GM12878 (cell line): ENCODE results near the gene TIMP4. TPM values are rescaled to one million over a fixed set of nuclear protein-coding genes. Genes with fewer than 3 reads are reported as not detected.

ENCODE experiments used
- ATAC-seq: fragments of 200-7000 bp; cut with Tn5 transposase; 3 replicates; pipeline ENCODE4 v1.9.1; 2020; ENCODE audit warnings: mild to moderate bottlenecking, moderate library complexity
- BruUV-seq: library from RNA; stranded (reverse); fragments of 400-500 nt; replicated peaks from 2 replicates; lab custom pipeline; 2021; lab: Mats Ljungman, UMichigan
- CTCF ChIA-PET: fragments of 300-600 bp; sonication (Branson Sonifier 250); formaldehyde crosslinking; extraction: SDS; loops from one replicate; lab custom pipeline; 2021; ENCODE audit warnings: inconsistent platforms; lab: Yijun Ruan, JAX
- POLR2A ChIA-PET: fragments of 350-600 bp; formaldehyde crosslinking; extraction: SDS; loops from one replicate; lab custom pipeline; 2021; ENCODE audit warnings: inconsistent platforms; lab: Charles Lee
- RAD21 ChIA-PET: fragments of 300-600 bp; sonication (Branson Sonifier 250); formaldehyde crosslinking; loops from one replicate; lab custom pipeline; 2023; ENCODE audit warnings: antibody characterized with exemption; ENCODE audit not compliant: unreplicated experiment; lab: Charles Lee
- SMC1A ChIA-PET: fragments of 300-600 bp; sonication (Branson Sonifier 250); formaldehyde crosslinking; loops from one replicate; lab custom pipeline; 2023; ENCODE audit not compliant: unreplicated experiment, uncharacterized antibody; lab: Charles Lee
- DNase-seq: peaks from one replicate; pipeline ENCODE4 v3.0.0-alpha.2; 2011; ENCODE audit warnings: low read depth, low spot score
- FAIRE-seq: peaks from 3 replicates; lab custom pipeline; 2011; peaks lifted over from hg19 to GRCh38; lab: Jason Lieb, UNC
- H2AFZ ChIP-seq: 2 replicates; pipeline ENCODE4 v1.6.0; 2011; ENCODE audit warnings: low read depth, low read length, control low read depth; ENCODE audit not compliant: control insufficient read depth
- H3K27ac ChIP-seq: 2 replicates; pipeline ENCODE4 v1.5.1; 2011; ENCODE audit warnings: control low read depth; ENCODE audit not compliant: control insufficient read depth, insufficient read depth
- H3K27me3 ChIP-seq, 2 experiments: replicated peaks in 1 of 2; 2 replicates each; pipeline versions ENCODE4 v1.6.0 to v1.6.1; 2011; ENCODE audit warnings: low read length in 1 of 2; ENCODE audit not compliant: control insufficient read depth in 2 of 2, insufficient read depth in 2 of 2
- H3K36me3 ChIP-seq, 2 experiments: 2 replicates each; pipeline ENCODE4 v1.5.1; 2011; ENCODE audit warnings: low read length in 1 of 2; ENCODE audit not compliant: control insufficient read depth in 2 of 2, insufficient read depth in 2 of 2
- H3K4me1 ChIP-seq: 2 replicates; pipeline ENCODE4 v1.6.1; 2011; ENCODE audit warnings: mild to moderate bottlenecking, low read length, moderate library complexity, mixed read lengths; ENCODE audit not compliant: control insufficient read depth, insufficient read depth
- H3K4me2 ChIP-seq: 2 replicates; pipeline ENCODE4 v1.6.0; 2011; ENCODE audit warnings: control low read depth; ENCODE audit not compliant: control insufficient read depth, insufficient read depth
- H3K4me3 ChIP-seq: fragments of 200-600 bp; sonication (generic); 2 replicates; pipeline ENCODE4 v1.5.1; 2016
- H3K79me2 ChIP-seq: 2 replicates; pipeline ENCODE4 v1.6.0; 2011; ENCODE audit warnings: low read length; ENCODE audit not compliant: control insufficient read depth, insufficient read depth
- H3K9ac ChIP-seq: 2 replicates; pipeline ENCODE4 v1.8.0; 2011; ENCODE audit warnings: low read length, control low read depth, mixed read lengths; ENCODE audit not compliant: control insufficient read depth, insufficient read depth
- H3K9me3 ChIP-seq: replicated peaks from 3 replicates; pipeline ENCODE4 v1.5.1; 2011; ENCODE audit warnings: mild to moderate bottlenecking, low read length; ENCODE audit not compliant: control insufficient read depth, insufficient read depth
- H4K20me1 ChIP-seq: 2 replicates; pipeline ENCODE4 v1.6.0; 2011; ENCODE audit not compliant: control insufficient read depth, insufficient read depth
- E4F1 ChIP-seq: fragments of 450-650 bp; IDR thresholded peaks from 2 replicates; pipeline ENCODE4 v1.6.1; 2018; ENCODE audit warnings: borderline replicate concordance, mild to moderate bottlenecking; ENCODE audit not compliant: partially characterized antibody
- ETV6 ChIP-seq, 2 experiments: fragments of 450-650 bp in 1 of 2; IDR thresholded peaks in 1 of 2; conservative IDR thresholded peaks in 1 of 2; 2 replicates each; pipeline ENCODE4 v1.6.1; 2014; ENCODE audit warnings: antibody characterized with exemption in 1 of 2, borderline replicate concordance in 1 of 2, low read depth in 1 of 2, mild to moderate bottlenecking in 1 of 2, moderate library complexity in 1 of 2
- NR2C1 ChIP-seq: fragments of 450-650 bp; IDR thresholded peaks from 2 replicates; pipeline ENCODE4 v1.6.1; 2017; ENCODE audit warnings: antibody characterized with exemption, mild to moderate bottlenecking, moderate library complexity
- WRNIP1 ChIP-seq: IDR thresholded peaks from 2 replicates; pipeline ENCODE4 v1.6.1; 2011; ENCODE audit warnings: low read depth, low read length, improper control_type of control experiment, borderline replicate concordance
- YY1 ChIP-seq: IDR thresholded peaks from 2 replicates; pipeline ENCODE4 v1.6.1; 2011; ENCODE audit warnings: low read depth, mild to moderate bottlenecking, low read length
- WGBS: methylation state at CpG from one replicate; pipeline ENCODE4 v1.1.6; 2016; ENCODE audit warnings: low lambda C conversion rate; ENCODE audit not compliant: insufficient replicate concordance, insufficient coverage; ENCODE audit errors: missing lambda C conversion rate; 5-methylcytosine and 5-hydroxymethylcytosine counted together
- in situ Hi-C: fragments of 300-500 bp; cut with MboI; formaldehyde crosslinking; loops from 9 replicates; pipeline ENCODE4 v1.14.3; 2018; ENCODE audit warnings: mixed read lengths
- intact Hi-C: fragments of 100-400 bp; cut with micrococcal nuclease; formaldehyde crosslinking; loops from one replicate; pipeline ENCODE4 v1.14.2; 2022; ENCODE audit not compliant: unreplicated experiment
- polyA plus RNA-seq, 11 experiments: library from polyadenylated mRNA; depleted of rRNA in 4 of 11; unstranded in 6 of 11; stranded (reverse) in 5 of 11; fragments of >200 nt; fragmentation: Nextera tagmentation in 4 of 11; fragmentation: Illumina TruSeq in 1 of 11; extraction: Ambion mirVana in 4 of 11; extraction: Trizol in 1 of 11; gene quantifications; 1 replicate in 1 of 11; 2 replicates in 10 of 11; pipeline versions ENCODE4 v1.2.1 to v1.2.3, GENCODE V29; 2011 to 2016; ENCODE audit warnings: inconsistent platforms in 2 of 11, missing spikeins in 2 of 11, low read depth in 1 of 11
- total RNA-seq, 4 experiments: library from RNA; depleted of rRNA in 3 of 4; stranded (reverse); fragments of >200 nt in 3 of 4; fragmentation: Illumina TruSeq in 1 of 4; extraction: Trizol in 1 of 4; gene quantifications; 2 replicates each; pipeline versions ENCODE4 v1.2.1 to v1.2.3, GENCODE V29; 2013 to 2021
- TF ChIP-seq, protein P1 (sequence below): fragments of 450-650 bp; IDR thresholded peaks from 2 replicates; pipeline ENCODE4 v1.6.1; 2017; ENCODE audit warnings: mild to moderate bottlenecking, moderate library complexity

Gene TIMP4
- total and polyA plus RNA-seq, 10 of the 15 experiments (the other 5 are each of a cell fraction or from before 2014, with no cell fraction given): 0.07 TPM; not detected in 9

DNA sequence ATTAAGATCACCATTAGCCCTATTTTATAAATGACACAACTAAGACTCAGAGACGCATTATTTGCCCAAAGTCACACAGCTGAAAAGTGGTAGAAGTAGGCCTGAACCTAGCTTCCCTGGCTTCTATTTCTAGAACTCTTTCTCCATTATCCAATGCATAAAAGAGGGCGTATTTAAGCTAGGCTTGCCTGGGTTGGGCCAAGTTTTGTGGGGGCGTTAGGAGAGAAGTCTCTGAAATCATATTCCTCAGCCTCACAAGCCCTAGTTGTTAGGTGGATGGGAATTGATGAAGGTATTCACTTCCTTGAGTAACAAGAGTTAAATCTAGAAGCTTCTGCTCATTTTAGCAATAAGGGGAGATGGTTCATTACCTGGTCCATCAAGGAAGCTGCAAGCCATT, 22.3 kb downstream of the TIMP4 start:
- TF ChIP-seq YY1 (no peak), ETV6 (conservative IDR thresholded peaks at IDR 0.05 in 1 of 2, IDR thresholded peaks at IDR 0.05 in 1 of 2; ENCODE audit: borderline replicate concordance in 1 of 2, low read depth in 1 of 2) (no peak), NR2C1 (no peak), WRNIP1 (no peak), E4F1 (no peak)
- TF ChIP-seq, protein P1, sequence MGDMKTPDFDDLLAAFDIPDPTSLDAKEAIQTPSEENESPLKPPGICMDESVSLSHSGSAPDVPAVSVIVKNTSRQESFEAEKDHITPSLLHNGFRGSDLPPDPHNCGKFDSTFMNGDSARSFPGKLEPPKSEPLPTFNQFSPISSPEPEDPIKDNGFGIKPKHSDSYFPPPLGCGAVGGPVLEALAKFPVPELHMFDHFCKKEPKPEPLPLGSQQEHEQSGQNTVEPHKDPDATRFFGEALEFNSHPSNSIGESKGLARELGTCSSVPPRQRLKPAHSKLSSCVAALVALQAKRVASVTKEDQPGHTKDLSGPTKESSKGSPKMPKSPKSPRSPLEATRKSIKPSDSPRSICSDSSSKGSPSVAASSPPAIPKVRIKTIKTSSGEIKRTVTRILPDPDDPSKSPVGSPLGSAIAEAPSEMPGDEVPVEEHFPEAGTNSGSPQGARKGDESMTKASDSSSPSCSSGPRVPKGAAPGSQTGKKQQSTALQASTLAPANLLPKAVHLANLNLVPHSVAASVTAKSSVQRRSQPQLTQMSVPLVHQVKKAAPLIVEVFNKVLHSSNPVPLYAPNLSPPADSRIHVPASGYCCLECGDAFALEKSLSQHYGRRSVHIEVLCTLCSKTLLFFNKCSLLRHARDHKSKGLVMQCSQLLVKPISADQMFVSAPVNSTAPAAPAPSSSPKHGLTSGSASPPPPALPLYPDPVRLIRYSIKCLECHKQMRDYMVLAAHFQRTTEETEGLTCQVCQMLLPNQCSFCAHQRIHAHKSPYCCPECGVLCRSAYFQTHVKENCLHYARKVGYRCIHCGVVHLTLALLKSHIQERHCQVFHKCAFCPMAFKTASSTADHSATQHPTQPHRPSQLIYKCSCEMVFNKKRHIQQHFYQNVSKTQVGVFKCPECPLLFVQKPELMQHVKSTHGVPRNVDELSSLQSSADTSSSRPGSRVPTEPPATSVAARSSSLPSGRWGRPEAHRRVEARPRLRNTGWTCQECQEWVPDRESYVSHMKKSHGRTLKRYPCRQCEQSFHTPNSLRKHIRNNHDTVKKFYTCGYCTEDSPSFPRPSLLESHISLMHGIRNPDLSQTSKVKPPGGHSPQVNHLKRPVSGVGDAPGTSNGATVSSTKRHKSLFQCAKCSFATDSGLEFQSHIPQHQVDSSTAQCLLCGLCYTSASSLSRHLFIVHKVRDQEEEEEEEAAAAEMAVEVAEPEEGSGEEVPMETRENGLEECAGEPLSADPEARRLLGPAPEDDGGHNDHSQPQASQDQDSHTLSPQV: no peak
- TF ChIP-seq, all 136 proteins: peak for 0
- no peaks in the 10 kb centered on the region for H3K79me2 ChIP-seq
- no peak overlapping the region for H3K27ac ChIP-seq
- SMC1A ChIA-PET: interaction anchor here (0.8 to 10.7 kb wide), 12 partner anchors 24 to 348 kb away, joined by 3 to 187 read pairs (median 8); partner anchors contain the start of gene TSEN2
- no peaks in the 10 kb centered on the region for H4K20me1 ChIP-seq
- RAD21 ChIA-PET: interaction anchor here (0.6 to 7.3 kb wide), 8 partner anchors 36 to 364 kb away, joined by 3 to 139 read pairs (median 12); partner anchors contain the start of gene TSEN2
- BruUV-seq: no TSS peak
- ATAC-seq (no peak), DNase-seq (no peak), FAIRE-seq (no peak)
- POLR2A ChIA-PET: interaction anchor here (1.9 kb wide), 1 partner anchor 347 kb away, joined by 12 read pairs; the partner anchor contains the start of gene TSEN2
- H3K4me1 ChIP-seq: peaks cover 6% of the 10 kb centered on the region; the same call in 1 of the 2 replicates
- H3K9ac ChIP-seq: no peak overlapping the region
- intact Hi-C loops: loop anchor here (5.0 kb wide), 4 partner anchors 136 to 586 kb away; partner anchors contain the start of gene MKRN2
- CTCF ChIA-PET: interaction anchor here (0.7 to 12.3 kb wide), 12 partner anchors 17 to 352 kb away, joined by 3 to 255 read pairs (median 14); partner anchors contain the start of gene TSEN2
- 58% methylated on average over 3 of the region's 3 CpGs for WGBS
- no peaks in the 10 kb centered on the region for H3K9me3 ChIP-seq
- H2AFZ ChIP-seq: no peak overlapping the region
- in situ Hi-C loops: loop anchor here (5.0 to 25.0 kb wide), 3 partner anchors 41 to 576 kb away; no protein-coding TSS in a partner anchor
- H3K4me3 ChIP-seq: no peak overlapping the region
- no peak overlapping the region for H3K4me2 ChIP-seq
- H3K27me3 ChIP-seq: no peaks in the 10 kb centered on the region
- no peaks in the 10 kb centered on the region for H3K36me3 ChIP-seq
